Effector CD4-positive, alpha-beta T cell (primary cell): ENCODE data around the gene ATP1A2.
A peak's percentile ranks its signal among the peaks of the same experiment; 100 is the strongest.

Experiments used
- DNase-seq: peaks from one replicate; pipeline ENCODE4 v3.0.0-alpha.2; 2020

ATP1A2 gene

GRCh38 chr1:160085686-160086455 lies 29.7 kb upstream of the ATP1A2 start:
- DNase-seq: peak; percentile 62

GRCh38 chr1:160086456-160086892 lies 29.1 kb upstream of the ATP1A2 start:
- no peak for DNase-seq

- no peak for DNase-seq
These were observed 28.4 kb upstream of the ATP1A2 start for GRCh38 chr1:160087118-160087662.

- DNase-seq: no peak
These were observed 25.7 kb upstream of the ATP1A2 start for GRCh38 chr1:160089883-160090282.

GRCh38 chr1:160090760-160091159 lies 24.8 kb upstream of the ATP1A2 start:
- DNase-seq: no peak

GRCh38 chr1:160091666-160092223 lies 23.8 kb upstream of the ATP1A2 start:
- no peak for DNase-seq

GRCh38 chr1:160092366-160093068 lies 23.0 kb upstream of the ATP1A2 start:
- DNase-seq: no peak

GRCh38 chr1:160093069-160093395 lies 22.5 kb upstream of the ATP1A2 start:
- DNase-seq: no peak

- DNase-seq: no peak
These were observed 21.8 kb upstream of the ATP1A2 start for GRCh38 chr1:160093624-160094290.

GRCh38 chr1:160094291-160094625 lies 21.3 kb upstream of the ATP1A2 start:
- DNase-seq: no peak

- no peak for DNase-seq
These were observed 20.8 kb upstream of the ATP1A2 start for GRCh38 chr1:160094806-160095205.

GRCh38 chr1:160095382-160096105 lies 20.0 kb upstream of the ATP1A2 start:
- no peak for DNase-seq

GRCh38 chr1:160096274-160097116 lies 19.1 kb upstream of the ATP1A2 start:
- DNase-seq: no peak

GRCh38 chr1:160097151-160097910 lies 18.2 kb upstream of the ATP1A2 start:
- no peak for DNase-seq

- peak; percentile 93 for DNase-seq
These were observed 17.4 kb upstream of the ATP1A2 start, which contains the start of gene IGSF8 for GRCh38 chr1:160097911-160098851. Gene IGSF8, minus strand, starts transcription at chr1:160098619. Its CDS starts 147 bp downstream, at chr1:160098472.

GRCh38 chr1:160098852-160099561 lies 16.6 kb upstream of the ATP1A2 start:
- DNase-seq: peak; percentile 95

- no peak for DNase-seq
These were observed 15.7 kb upstream of the ATP1A2 start for GRCh38 chr1:160099716-160100375.

GRCh38 chr1:160101037-160101716 lies 14.4 kb upstream of the ATP1A2 start:
- peak; percentile 66 for DNase-seq
